H1 (cell line): ENCODE data around the gene MYOG. TPM values are rescaled to one million over a fixed set of nuclear protein-coding genes. Genes with fewer than 3 reads are reported as not detected.

ENCODE experiments used
- CTCF ChIA-PET: fragments of 300-600 bp; sonication (Branson Sonifier 250); formaldehyde crosslinking; loops from one replicate; lab custom pipeline; 2021; ENCODE audit not compliant: partially characterized antibody; lab: Charles Lee
- POLR2A ChIA-PET: fragments of 300-600 bp; sonication (Branson Sonifier 250); formaldehyde crosslinking; loops from one replicate; lab custom pipeline; 2021; ENCODE audit warnings: inconsistent platforms; ENCODE audit not compliant: partially characterized antibody; lab: Charles Lee
- DNase-seq, 2 experiments: peaks; one replicate each; pipeline versions ENCODE4 v3.0.0 to v3.0.0-alpha.2; 2010 to 2022; ENCODE audit warnings: low spot score in 2 of 2, low read depth in 1 of 2, mixed read lengths in 1 of 2
- FAIRE-seq: peaks from 2 replicates; lab custom pipeline; 2011; peaks lifted over from hg19 to GRCh38; lab: Jason Lieb, UNC
- H2AFZ ChIP-seq: 2 replicates; pipeline ENCODE4 v1.8.1; 2012; ENCODE audit warnings: low read length, inconsistent platforms
- H2AK5ac ChIP-seq: 2 replicates; pipeline ENCODE4 v1.6.1; 2013; ENCODE audit warnings: low read depth, low read length
- H2BK120ac ChIP-seq: replicated peaks from 2 replicates; pipeline ENCODE3; 2013; ENCODE audit warnings: low read depth, low read length, inconsistent platforms
- H2BK12ac ChIP-seq: 2 replicates; pipeline ENCODE4 v1.6.1; 2013; ENCODE audit warnings: low read depth, low read length
- H2BK15ac ChIP-seq: 2 replicates; pipeline ENCODE4 v1.6.1; 2013; ENCODE audit warnings: low read length
- H2BK20ac ChIP-seq: 2 replicates; pipeline ENCODE4 v1.6.1; 2013; ENCODE audit warnings: low read length
- H2BK5ac ChIP-seq: 2 replicates; pipeline ENCODE4 v1.6.1; 2013; ENCODE audit warnings: low read depth, low read length
- H3K14ac ChIP-seq: 2 replicates; pipeline ENCODE4 v1.6.1; 2013; ENCODE audit warnings: inconsistent platforms; ENCODE audit not compliant: insufficient read length
- H3K18ac ChIP-seq: 2 replicates; pipeline ENCODE4 v1.6.1; 2013; ENCODE audit warnings: low read length; ENCODE audit errors: extremely low read depth
- H3K23ac ChIP-seq: 2 replicates; pipeline ENCODE4 v1.6.1; 2013; ENCODE audit warnings: inconsistent platforms; ENCODE audit not compliant: insufficient read length
- H3K23me2 ChIP-seq: 2 replicates; pipeline ENCODE4 v1.6.1; 2013; ENCODE audit warnings: low read depth, low read length
- H3K27ac ChIP-seq: 2 replicates; pipeline ENCODE4 v1.6.1; 2011; ENCODE audit warnings: low read depth, low read length, inconsistent platforms
- H3K27me3 ChIP-seq, 4 experiments: replicated peaks in 1 of 4; 1 replicate in 1 of 4; 2 replicates in 3 of 4; pipeline versions ENCODE4 v1.6.1 to v1.8.1; 2011 to 2013; ENCODE audit warnings: low read length in 3 of 4, mild to moderate bottlenecking in 3 of 4, inconsistent platforms in 2 of 4, mixed read lengths in 2 of 4, moderate library complexity in 1 of 4; ENCODE audit not compliant: control insufficient read depth in 3 of 4, insufficient read depth in 3 of 4; ENCODE audit errors: extremely low read depth in 1 of 4
- H3K36me3 ChIP-seq, 4 experiments: 2 replicates each; pipeline versions ENCODE4 v1.6.1 to v1.8.1; 2011 to 2013; ENCODE audit warnings: mild to moderate bottlenecking in 4 of 4, low read length in 3 of 4, moderate library complexity in 2 of 4, control low read depth in 1 of 4, inconsistent platforms in 1 of 4; ENCODE audit not compliant: insufficient read depth in 4 of 4, control insufficient read depth in 2 of 4
- H3K4ac ChIP-seq: replicated peaks from 2 replicates; pipeline ENCODE3; 2013; ENCODE audit warnings: low read length, low read depth, mixed read lengths, inconsistent platforms; ENCODE audit not compliant: insufficient read length
- H3K4me1 ChIP-seq, 4 experiments: replicated peaks in 1 of 4; 1 replicate in 1 of 4; 2 replicates in 3 of 4; pipeline versions ENCODE4 v1.6.1 to v1.8.1; 2011 to 2013; ENCODE audit warnings: low read length in 3 of 4, inconsistent platforms in 2 of 4, mixed read lengths in 1 of 4; ENCODE audit not compliant: insufficient read depth in 4 of 4, control insufficient read depth in 3 of 4
- H3K4me2 ChIP-seq, 2 experiments: 2 replicates each; pipeline versions ENCODE4 v1.6.1 to v1.8.1; 2011 to 2013; ENCODE audit warnings: low read depth in 2 of 2, low read length in 2 of 2, control low read depth in 1 of 2, inconsistent platforms in 1 of 2, mild to moderate bottlenecking in 1 of 2; ENCODE audit not compliant: insufficient read depth in 1 of 2
- H3K4me3 ChIP-seq, 4 experiments: fragments of 200-600, 300-600 bp in 1 of 4; sonication (generic), shearing (Covaris generic), sonication (Bioruptor Twin) in 1 of 4; 2 replicates each; pipeline versions ENCODE4 v1.5.1 to v1.8.1; 2011 to 2016; ENCODE audit warnings: low read length in 4 of 4, low read depth in 3 of 4, control low read depth in 2 of 4, inconsistent platforms in 2 of 4, mild to moderate bottlenecking in 2 of 4, mixed read lengths in 1 of 4, moderate library complexity in 1 of 4; ENCODE audit not compliant: insufficient read depth in 2 of 4; ENCODE audit errors: extremely low read depth in 1 of 4
- H3K56ac ChIP-seq: replicated peaks from 2 replicates; pipeline ENCODE3; 2013; ENCODE audit warnings: low read depth, mild to moderate bottlenecking, mixed read lengths, low read length, inconsistent platforms; ENCODE audit not compliant: insufficient read length
- H3K79me1 ChIP-seq: 2 replicates; pipeline ENCODE4 v1.6.1; 2013; ENCODE audit warnings: low read depth, low read length, control low read depth
- H3K79me2 ChIP-seq, 2 experiments: 2 replicates each; pipeline versions ENCODE4 v1.6.1 to v1.8.1; 2012 to 2013; ENCODE audit warnings: low read length in 2 of 2, mild to moderate bottlenecking in 2 of 2, inconsistent platforms in 1 of 2; ENCODE audit not compliant: insufficient read depth in 2 of 2, control insufficient read depth in 1 of 2
- H3K9ac ChIP-seq, 4 experiments: replicated peaks in 1 of 4; 1 replicate in 1 of 4; 2 replicates in 3 of 4; pipeline versions ENCODE4 v1.6.1 to v1.8.1; 2011 to 2013; ENCODE audit warnings: low read depth in 3 of 4, low read length in 3 of 4, control low read depth in 2 of 4, mild to moderate bottlenecking in 2 of 4, moderate library complexity in 2 of 4, inconsistent platforms in 1 of 4; ENCODE audit errors: extremely low read depth in 1 of 4
- H3K9me3 ChIP-seq, 2 experiments: 2 replicates each; pipeline versions ENCODE4 v1.6.1 to v1.8.1; 2012 to 2013; ENCODE audit warnings: mild to moderate bottlenecking in 2 of 2, moderate library complexity in 2 of 2, control low read depth in 1 of 2, inconsistent platforms in 1 of 2, low read depth in 1 of 2, low read length in 1 of 2, mixed read lengths in 1 of 2; ENCODE audit not compliant: insufficient read depth in 2 of 2
- H4K20me1 ChIP-seq, 2 experiments: replicated peaks in 1 of 2; 2 replicates each; pipeline versions ENCODE3 to v1.8.1; 2011 to 2013; ENCODE audit warnings: inconsistent platforms in 2 of 2, low read length in 2 of 2, mild to moderate bottlenecking in 1 of 2; ENCODE audit not compliant: insufficient read depth in 2 of 2, control insufficient read depth in 1 of 2
- H4K5ac ChIP-seq: 2 replicates; pipeline ENCODE4 v1.6.1; 2013; ENCODE audit warnings: low read length, low read depth, mixed read lengths, inconsistent platforms; ENCODE audit not compliant: insufficient read length
- H4K8ac ChIP-seq: 2 replicates; pipeline ENCODE4 v1.8.0; 2013; ENCODE audit warnings: mild to moderate bottlenecking, moderate library complexity, low read length, inconsistent platforms; ENCODE audit not compliant: insufficient read depth; ENCODE audit errors: extremely low read depth
- H4K91ac ChIP-seq: replicated peaks from 2 replicates; pipeline ENCODE3; 2013; ENCODE audit warnings: low read length, mixed read lengths, inconsistent platforms; ENCODE audit not compliant: insufficient read length
- ATF3 ChIP-seq: IDR thresholded peaks from 2 replicates; pipeline ENCODE4 v1.6.1; 2011; ENCODE audit warnings: low read depth, mild to moderate bottlenecking, low read length; ENCODE audit not compliant: insufficient read depth
- BACH1 ChIP-seq: IDR thresholded peaks from 2 replicates; pipeline ENCODE4 v1.6.1; 2012; ENCODE audit warnings: low read length, improper control_type of control experiment
- BRCA1 ChIP-seq: IDR thresholded peaks from 2 replicates; pipeline ENCODE4 v1.6.1; 2012; ENCODE audit warnings: low read depth, low read length, improper control_type of control experiment
- CHD2 ChIP-seq: IDR thresholded peaks from 2 replicates; pipeline ENCODE4 v1.6.1; 2012; ENCODE audit warnings: low read length, improper control_type of control experiment
- CTBP2 ChIP-seq: IDR thresholded peaks from 2 replicates; pipeline ENCODE4 v1.7.0; 2011; ENCODE audit warnings: borderline replicate concordance, mild to moderate bottlenecking, moderate library complexity, mixed read lengths, low read length; ENCODE audit not compliant: insufficient read depth, insufficient read length
- HDAC2 ChIP-seq, 2 experiments: fragments of 300-600 bp in 1 of 2; sonication (generic) in 1 of 2; IDR thresholded peaks; 2 replicates each; pipeline ENCODE4 v1.6.1; 2011 to 2012; ENCODE audit warnings: low read depth in 2 of 2, low read length in 2 of 2, mild to moderate bottlenecking in 2 of 2, moderate library complexity in 2 of 2, borderline replicate concordance in 1 of 2, inconsistent platforms in 1 of 2
- JUN ChIP-seq: IDR thresholded peaks from 2 replicates; pipeline ENCODE4 v1.6.1; 2011; ENCODE audit warnings: low read depth, mild to moderate bottlenecking, improper control_type of control experiment, low read length
- JUND ChIP-seq: IDR thresholded peaks from 2 replicates; pipeline ENCODE4 v1.6.1; 2011; ENCODE audit warnings: mild to moderate bottlenecking, improper control_type of control experiment, low read length
- RAD21 ChIP-seq, 2 experiments: IDR thresholded peaks in 1 of 2; conservative IDR thresholded peaks in 1 of 2; 2 replicates each; pipeline ENCODE4 v1.6.1; 2011; ENCODE audit warnings: low read depth in 2 of 2, low read length in 2 of 2, improper control_type of control experiment in 1 of 2, inconsistent platforms in 1 of 2, mild to moderate bottlenecking in 1 of 2, moderate library complexity in 1 of 2
- RBBP5 ChIP-seq: IDR thresholded peaks from 2 replicates; pipeline ENCODE4 v1.7.1; 2012; ENCODE audit warnings: low read depth, mild to moderate bottlenecking, inconsistent platforms, low read length, moderate library complexity, borderline replicate concordance
- SP4 ChIP-seq: IDR thresholded peaks from 2 replicates; pipeline ENCODE4 v1.6.1; 2012; ENCODE audit warnings: low read length, inconsistent platforms
- ZNF274 ChIP-seq: IDR thresholded peaks from 2 replicates; pipeline ENCODE4 v1.7.0; 2012; ENCODE audit warnings: low read length, borderline replicate concordance; ENCODE audit errors: extremely low read depth
- WGBS, 2 experiments: shearing (Covaris generic) in 1 of 2; methylation state at CpG; one replicate each; pipeline versions ENCODE4 v1.1.6 to v1.1.7; 2013 to 2015; ENCODE audit warnings: low lambda C conversion rate in 2 of 2, mixed read lengths in 2 of 2, inconsistent platforms in 1 of 2, low coverage in 1 of 2, missing lambda C conversion rate in 1 of 2; ENCODE audit not compliant: insufficient replicate concordance in 2 of 2, insufficient coverage in 1 of 2, insufficient read length in 1 of 2; ENCODE audit errors: extremely low coverage in 1 of 2, missing lambda C conversion rate in 1 of 2; 5-methylcytosine and 5-hydroxymethylcytosine counted together
- polyA plus RNA-seq, 7 experiments: library from polyadenylated mRNA; depleted of rRNA in 3 of 7; stranded (reverse) in 5 of 7; unstranded in 2 of 7; fragments of >200 nt in 5 of 7; fragments of 200-250 nt in 2 of 7; gene quantifications; 1 replicate in 5 of 7; 2 replicates in 1 of 7; 4 replicates in 1 of 7; pipeline versions ENCODE4 v1.2.1 to v1.2.3, GENCODE V29; 2011 to 2013; ENCODE audit warnings: missing spikeins in 2 of 7, mixed read lengths in 2 of 7
- total RNA-seq: library from RNA; stranded (reverse); fragmentation: NEBNext Ultra II Directional; extraction: Animal tissue kit (Norgen Biotek cat#: 25700); gene quantifications from 2 replicates; pipeline ENCODE4 v1.2.1, GENCODE V29; 2021

The MYOG gene
- total and polyA plus RNA-seq, 2 of the 8 experiments (the other 6 are each of a cell fraction or from before 2014, with no cell fraction given): not detected

GRCh38 chr1:203112475-203112874 lies 26.7 kb upstream of the MYOG start:
- Histone ChIP-seq H4K5ac (no peak overlapping the region), H2BK120ac (no peak overlapping the region), H2BK5ac (no peak overlapping the region), H3K4me1 (peaks cover 0 to 2% (median under 1%) of the 10 kb centered on the region in 4 experiments; a peak in 1 of 7 replicates), H3K27me3 (peaks cover 0 to 6% (median 3%) of the 10 kb centered on the region in 4 experiments; a peak in 4 of 7 replicates), H3K18ac (no peak overlapping the region), H3K4me2 (no peak overlapping the region), H3K36me3 (no peaks in the 10 kb centered on the region), H3K27ac (no peak overlapping the region), H3K79me1 (no peaks in the 10 kb centered on the region), H3K23me2 (no peaks in the 10 kb centered on the region), H4K20me1 (no peaks in the 10 kb centered on the region), H2BK20ac (no peak overlapping the region), H4K91ac (no peak overlapping the region), H2AK5ac (no peak overlapping the region), H3K14ac (no peak overlapping the region), H4K8ac (no peak overlapping the region), H3K23ac (no peak overlapping the region), H3K9me3 (no peaks in the 10 kb centered on the region), H3K56ac (no peak overlapping the region), H3K79me2 (no peaks in the 10 kb centered on the region), H2BK12ac (no peak overlapping the region), H3K4ac (no peak overlapping the region), H2AFZ (no peak overlapping the region), H3K9ac (no peak overlapping the region), H3K4me3 (no peak overlapping the region), H2BK15ac (no peak overlapping the region)
- ChIA-PET POLR2A (interaction anchor here (1.1 kb wide), 1 partner anchor 9 kb away, joined by 3 read pairs; no protein-coding TSS in a partner anchor), CTCF (interaction anchor here (0.7 to 49.1 kb wide), 12 partner anchors 9 to 157 kb away, joined by 3 to 1071 read pairs (median 6); partner anchors contain the start of genes CHI3L1, MYOG and PPFIA4)
- FAIRE-seq (no peak), DNase-seq (no peak)
- 89% methylated on average over 2 of the region's 2 CpGs; no CpG with 5 or more reads in 1 of the 2 experiments for WGBS, 2 experiments
- no peak for TF ChIP-seq RBBP5
- no peak for TF ChIP-seq CTBP2
- TF ChIP-seq SP4: no peak
- TF ChIP-seq BRCA1: no peak
- TF ChIP-seq HDAC2 (IDR thresholded peaks at IDR 0.05; ENCODE audit: borderline replicate concordance in 1 of 2, low read depth in 2 of 2, low read length in 2 of 2): no peak
- TF ChIP-seq BACH1: no peak
- no peak for TF ChIP-seq JUN
- no peak for TF ChIP-seq ZNF274
- TF ChIP-seq ATF3: no peak
- no peak for TF ChIP-seq JUND
- no peak for TF ChIP-seq RAD21 (IDR thresholded peaks at IDR 0.05 in 1 of 2, conservative IDR thresholded peaks at IDR 0.05 in 1 of 2; ENCODE audit: low read depth in 2 of 2, low read length in 2 of 2)
- no peak for TF ChIP-seq CHD2
